K562 (cell line): ENCODE results near the gene RABGAP1L.

ENCODE experiments used
- CEBPB ChIP-seq: fragments of 450-650 bp; IDR thresholded peaks from 2 replicates; pipeline ENCODE4 v1.6.1; 2016; ENCODE audit warnings: missing genetic modification characterization, missing compliant biosample characterization
- FOXJ3 ChIP-seq: sonication (generic); formaldehyde crosslinking; IDR thresholded peaks from 2 replicates; pipeline ENCODE4 v1.4.0; 2020; ENCODE audit warnings: mild to moderate bottlenecking, missing genetic modification reagents
- MCM3 ChIP-seq: fragments of 450-650 bp; IDR thresholded peaks from 2 replicates; pipeline ENCODE4 v1.6.1; 2016
- NFIC ChIP-seq: fragments of 450-650 bp; IDR thresholded peaks from 2 replicates; pipeline ENCODE4 v1.6.1; 2017; ENCODE audit warnings: mild to moderate bottlenecking, inconsistent platforms
- NFRKB ChIP-seq: fragments of 450-650 bp; IDR thresholded peaks from 2 replicates; pipeline ENCODE4 v1.6.1; 2016; ENCODE audit warnings: low read depth
- SIRT6 ChIP-seq: IDR thresholded peaks from one replicate; pipeline ENCODE4 v1.6.1; 2012; ENCODE audit warnings: low read depth, mild to moderate bottlenecking, control low read depth, inconsistent platforms, low read length, moderate library complexity
- ZEB2 ChIP-seq: fragments of 450-650 bp; IDR thresholded peaks from 2 replicates; pipeline ENCODE4 v1.6.1; 2016
- TF ChIP-seq, protein P1 (sequence below), 3 experiments: IDR thresholded peaks in 2 of 3; conservative IDR thresholded peaks in 1 of 3; 2 replicates each; pipeline ENCODE4 v1.5.1; 2011 to 2012; ENCODE audit warnings: low read length in 3 of 3, mild to moderate bottlenecking in 3 of 3, control low read depth in 2 of 3, improper control_type of control experiment in 1 of 3, inconsistent platforms in 1 of 3, low read depth in 1 of 3, mixed read lengths in 1 of 3, moderate library complexity in 1 of 3; ENCODE audit not compliant: insufficient read depth in 2 of 3
- TF ChIP-seq, protein P2 (sequence below): IDR thresholded peaks from 2 replicates; pipeline ENCODE4 v1.6.1; 2011; ENCODE audit not compliant: insufficient read length; ENCODE audit errors: extremely low read depth

DNA sequence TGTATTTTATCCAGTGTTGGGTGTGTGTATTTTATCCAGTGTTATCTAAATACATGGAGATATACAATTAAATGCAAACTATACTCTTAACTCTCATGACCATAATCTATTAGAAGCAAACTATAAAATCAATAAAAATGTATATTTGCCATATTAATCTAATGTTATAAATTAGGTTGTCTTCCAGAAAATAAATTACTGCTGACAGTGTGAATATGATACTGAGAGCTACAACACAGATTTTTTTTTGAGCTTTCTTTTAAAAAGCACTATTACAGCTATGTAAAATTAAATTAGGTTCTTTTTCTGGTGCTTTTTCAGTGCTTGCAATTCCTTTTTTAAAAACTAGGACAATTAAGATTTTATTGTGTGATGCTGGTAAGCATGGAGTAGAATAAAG, 269.4 kb downstream of the RABGAP1L start:
- TF ChIP-seq SIRT6: no peak
- TF ChIP-seq, protein P1, sequence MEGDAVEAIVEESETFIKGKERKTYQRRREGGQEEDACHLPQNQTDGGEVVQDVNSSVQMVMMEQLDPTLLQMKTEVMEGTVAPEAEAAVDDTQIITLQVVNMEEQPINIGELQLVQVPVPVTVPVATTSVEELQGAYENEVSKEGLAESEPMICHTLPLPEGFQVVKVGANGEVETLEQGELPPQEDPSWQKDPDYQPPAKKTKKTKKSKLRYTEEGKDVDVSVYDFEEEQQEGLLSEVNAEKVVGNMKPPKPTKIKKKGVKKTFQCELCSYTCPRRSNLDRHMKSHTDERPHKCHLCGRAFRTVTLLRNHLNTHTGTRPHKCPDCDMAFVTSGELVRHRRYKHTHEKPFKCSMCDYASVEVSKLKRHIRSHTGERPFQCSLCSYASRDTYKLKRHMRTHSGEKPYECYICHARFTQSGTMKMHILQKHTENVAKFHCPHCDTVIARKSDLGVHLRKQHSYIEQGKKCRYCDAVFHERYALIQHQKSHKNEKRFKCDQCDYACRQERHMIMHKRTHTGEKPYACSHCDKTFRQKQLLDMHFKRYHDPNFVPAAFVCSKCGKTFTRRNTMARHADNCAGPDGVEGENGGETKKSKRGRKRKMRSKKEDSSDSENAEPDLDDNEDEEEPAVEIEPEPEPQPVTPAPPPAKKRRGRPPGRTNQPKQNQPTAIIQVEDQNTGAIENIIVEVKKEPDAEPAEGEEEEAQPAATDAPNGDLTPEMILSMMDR (IDR thresholded peaks at IDR 0.05 in 2 of 3, conservative IDR thresholded peaks at IDR 0.05 in 1 of 3; ENCODE audit: insufficient read depth in 2 of 3, low read depth in 1 of 3, low read length in 3 of 3): no peak
- TF ChIP-seq FOXJ3 (CRISPR knock-in tag): no peak
- TF ChIP-seq CEBPB (tag): no peak
- no peak for TF ChIP-seq NFRKB
- no peak for TF ChIP-seq ZEB2
- no peak for TF ChIP-seq NFIC
- no peak for TF ChIP-seq MCM3
- TF ChIP-seq, protein P2, sequence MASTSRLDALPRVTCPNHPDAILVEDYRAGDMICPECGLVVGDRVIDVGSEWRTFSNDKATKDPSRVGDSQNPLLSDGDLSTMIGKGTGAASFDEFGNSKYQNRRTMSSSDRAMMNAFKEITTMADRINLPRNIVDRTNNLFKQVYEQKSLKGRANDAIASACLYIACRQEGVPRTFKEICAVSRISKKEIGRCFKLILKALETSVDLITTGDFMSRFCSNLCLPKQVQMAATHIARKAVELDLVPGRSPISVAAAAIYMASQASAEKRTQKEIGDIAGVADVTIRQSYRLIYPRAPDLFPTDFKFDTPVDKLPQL: no peak
